Medulla oblongata (tissue), 1 donor: Measurements from ENCODE around the gene ISYNA1.

ENCODE experiments used
- DNase-seq: peaks from one replicate; pipeline ENCODE4 v3.0.0-alpha.2; 2015; ENCODE audit errors: extremely low spot score

ISYNA1 gene

GRCh38 chr19:18443831-18444230 lies 5.9 kb upstream of the ISYNA1 start:
- no peak for DNase-seq

DNA sequence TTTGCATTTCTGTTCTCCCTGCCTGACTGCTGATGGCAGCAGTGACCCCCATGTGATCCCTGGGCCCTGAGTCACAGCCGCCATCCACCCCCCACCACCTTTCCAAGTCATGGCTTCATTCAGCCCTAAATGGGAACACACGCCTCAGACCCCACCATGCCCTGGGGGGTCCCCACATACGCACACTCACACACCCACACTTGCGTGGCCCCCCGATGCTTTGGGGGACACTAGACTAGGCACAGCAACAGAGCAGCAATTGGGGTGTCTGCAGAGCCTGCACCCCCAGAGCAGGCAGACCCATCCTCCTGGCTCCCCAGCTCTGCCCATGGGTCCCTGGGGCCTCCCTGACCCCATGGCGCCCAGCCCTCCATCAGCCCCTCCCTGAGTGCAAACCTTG lies 5.5 kb upstream of the ISYNA1 start:
- no peak for DNase-seq

- no peak for DNase-seq
Measured at GRCh38 chr19:18442941-18443340, 5.0 kb upstream of the ISYNA1 start.

GRCh38 chr19:18441804-18442788 lies 4.2 kb upstream of the ISYNA1 start:
- no peak for DNase-seq

GRCh38 chr19:18440936-18441803 lies 3.2 kb upstream of the ISYNA1 start:
- no peak for DNase-seq

DNA sequence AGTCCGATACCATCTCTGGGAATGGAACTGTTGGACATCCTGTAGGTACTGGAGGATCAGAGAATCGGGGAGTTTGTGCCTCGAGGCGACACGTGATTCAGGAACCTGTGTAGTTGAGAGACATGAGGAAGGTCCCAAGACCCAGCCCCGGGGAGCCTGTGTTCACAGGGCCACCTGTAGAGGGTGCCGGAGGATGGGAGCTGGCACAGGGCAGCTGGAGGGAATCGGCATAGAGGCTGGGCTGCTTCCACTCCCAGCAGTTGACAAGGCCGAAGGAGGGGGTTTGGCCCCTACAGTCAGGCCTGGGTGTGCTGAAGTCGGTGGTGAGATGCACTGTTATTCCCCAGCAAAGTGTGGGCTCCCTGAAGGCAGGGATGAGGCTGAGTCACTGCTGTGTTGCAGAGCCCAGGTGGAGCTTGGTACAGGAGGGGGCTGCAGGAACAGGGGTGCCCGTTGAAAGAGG lies 2.5 kb upstream of the ISYNA1 start:
- no peak for DNase-seq

DNA sequence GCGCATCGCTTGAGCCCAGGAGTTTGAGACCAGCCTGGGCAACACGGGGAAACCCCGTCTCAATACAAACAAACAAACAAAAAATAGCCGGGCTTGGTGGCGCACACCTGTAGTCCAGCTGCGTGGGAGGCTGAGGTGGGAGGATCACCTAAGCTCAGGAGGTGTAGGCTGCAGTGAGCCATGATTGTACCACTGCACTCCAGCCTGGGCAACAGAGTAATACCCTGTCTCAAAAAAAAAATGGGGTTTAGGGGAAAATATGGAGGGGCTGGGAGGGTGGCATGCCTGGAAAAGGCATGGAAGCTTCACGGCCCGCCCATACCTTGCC lies 1.9 kb upstream of the ISYNA1 start:
- DNase-seq: no peak

DNA sequence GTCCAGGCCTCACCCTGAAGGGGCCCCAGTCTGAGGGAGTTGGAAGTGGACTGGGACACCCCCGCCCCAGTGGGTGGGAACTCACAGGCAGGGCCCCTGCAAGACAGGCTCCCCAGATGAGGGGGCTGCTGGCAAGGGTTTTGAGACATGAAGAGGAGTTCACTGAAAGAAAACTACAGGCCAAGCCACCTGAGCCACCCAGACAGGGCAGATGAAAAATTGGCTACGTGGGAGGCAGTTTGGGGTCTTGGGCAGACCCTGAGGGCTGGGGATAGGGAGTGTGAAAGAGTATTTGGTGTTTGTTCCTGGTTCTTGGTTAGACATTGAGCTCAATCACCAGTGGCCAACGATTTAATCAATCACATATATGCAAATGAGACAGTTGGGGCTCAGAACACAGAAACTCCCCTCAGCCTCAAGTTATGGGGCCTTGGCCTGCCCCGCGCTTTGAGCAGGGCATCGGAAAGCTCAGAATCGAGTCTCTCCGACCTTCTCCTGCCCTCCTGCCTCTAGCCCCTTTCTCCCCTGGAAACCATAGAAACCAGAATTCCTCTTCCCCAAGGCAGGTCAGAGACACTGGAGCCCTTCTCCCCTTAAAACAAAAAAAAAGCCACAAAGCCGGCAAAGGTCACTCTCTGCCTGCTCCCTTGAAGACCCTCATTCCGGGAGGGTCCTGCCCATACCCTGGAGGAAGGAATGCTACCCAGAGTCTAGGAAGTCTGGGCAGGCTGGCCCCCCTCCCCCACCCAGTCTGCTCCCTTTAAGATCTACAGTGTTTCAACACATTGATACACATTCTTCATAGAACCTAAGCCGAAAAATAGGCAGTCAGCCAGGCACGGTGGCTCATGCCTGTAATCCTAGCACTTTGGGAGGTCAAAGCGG lies 1.3 kb upstream of the ISYNA1 start:
- DNase-seq: no peak

GRCh38 chr19:18438331-18439024 lies 545 bp upstream of the ISYNA1 start:
- no peak for DNase-seq

- DNase-seq: peak; percentile 70
Measured at GRCh38 chr19:18436671-18437490, 1.1 kb downstream of the ISYNA1 start.

DNA sequence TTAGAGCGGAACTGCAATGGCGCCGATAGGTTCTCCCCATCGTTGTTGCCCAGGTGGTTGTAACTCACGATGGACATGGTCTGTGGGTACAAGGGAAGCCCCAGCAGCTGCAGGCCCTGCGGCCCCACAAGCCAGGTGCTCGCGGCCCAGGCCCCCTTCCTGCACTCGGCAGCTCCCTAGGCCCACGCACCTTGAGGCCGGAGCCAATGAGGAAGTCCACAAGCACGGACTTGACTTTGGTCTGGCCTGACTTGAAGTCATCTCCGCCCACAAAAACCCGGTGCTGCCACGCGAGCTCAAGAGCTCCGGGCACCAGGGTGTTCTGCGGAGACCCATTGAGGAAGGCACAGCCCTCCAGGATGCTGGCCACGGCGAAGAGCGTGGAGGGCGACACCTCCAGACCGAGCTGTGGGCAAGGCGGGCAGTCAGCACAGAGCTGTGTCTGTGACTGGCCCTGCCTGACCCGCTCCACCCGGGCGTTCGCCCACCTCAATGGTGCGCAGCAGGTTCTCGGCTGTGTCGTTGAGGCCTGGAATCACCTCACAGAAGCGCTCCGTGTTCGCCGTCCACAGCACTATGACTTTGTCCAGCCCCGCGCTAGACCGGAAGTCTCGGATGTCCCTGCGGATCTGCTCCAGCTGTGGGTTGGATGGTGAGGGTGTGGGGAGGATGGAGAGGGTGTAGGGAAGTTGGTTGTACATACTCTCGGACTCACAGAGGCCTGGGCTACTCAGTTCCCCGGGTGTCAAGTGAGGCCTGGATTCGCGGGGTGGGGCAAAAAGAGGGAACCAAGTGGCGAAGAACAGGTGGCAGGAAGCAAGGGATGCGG lies 1.9 kb downstream of the ISYNA1 start:
- no peak for DNase-seq

- no peak for DNase-seq
Measured at GRCh38 chr19:18435178-18435841, 2.6 kb downstream of the ISYNA1 start.

- DNase-seq: no peak
Measured at GRCh38 chr19:18434411-18435175, 3.3 kb downstream of the ISYNA1 start.

GRCh38 chr19:18433735-18434398 lies 4.1 kb downstream of the ISYNA1 start:
- DNase-seq: no peak

GRCh38 chr19:18433015-18433691 lies 4.8 kb downstream of the ISYNA1 start:
- DNase-seq: no peak

GRCh38 chr19:18432275-18433014 lies 5.5 kb downstream of the ISYNA1 start:
- DNase-seq: no peak
